ENCODE data around the gene SPI1. TPM values are rescaled to one million over a fixed set of nuclear protein-coding genes. Genes with fewer than 3 reads are reported as not detected.

SPI1 gene
- total RNA-seq, 2 experiments from 2014 or later, result 71.2 to 79.6 TPM

- CTCF ChIA-PET (ENCODE audit: unreplicated experiment), result no interaction called here
- Histone ChIP-seq H3K4me1 (ENCODE audit: insufficient read depth, low read length, poor library complexity, severe bottlenecking) (no peaks in the 10 kb centered on the region), H3K4me2 (ENCODE audit: low read length) (no peak overlapping the region), H3K9me2 (ENCODE audit: insufficient read depth, low read length) (no peaks in the 10 kb centered on the region), H3K79me2 (ENCODE audit: insufficient read depth, low read depth, low read length) (no peaks in the 10 kb centered on the region), H4K20me1 (ENCODE audit: insufficient read depth, low read length) (no peaks in the 10 kb centered on the region), H3K4me3 (ENCODE audit: low read depth, low read length, poor library complexity, severe bottlenecking) (no peak overlapping the region), H3K9me3 (ENCODE audit: low read length) (no peaks in the 10 kb centered on the region), H2AFZ (ENCODE audit: low read length) (no peak overlapping the region), H3K27ac (ENCODE audit: low read depth, low read length, poor library complexity, severe bottlenecking) (no peak overlapping the region), H3K36me3 (ENCODE audit: insufficient read depth, low read length) (no peaks in the 10 kb centered on the region)
- intact Hi-C loops (cut with micrococcal nuclease; ENCODE audit: unreplicated experiment), result no loop called here
- no peak for DNase-seq (ENCODE audit: low spot score)
- POLR2A ChIA-PET, result interaction anchor here (1.0 kb wide), 1 partner anchor 8 kb away, joined by 3 read pairs; no protein-coding TSS in a partner anchor
- BruUV-seq (replicated peaks), result no TSS peak
- TF ChIP-seq EZH2phosphoT487 (IDR thresholded peaks at IDR 0.05; ENCODE audit: borderline replicate concordance, low read depth, low read length) (no peak), CTCF (conservative IDR thresholded peaks at IDR 0.05; ENCODE audit: low read length) (no peak)
These were observed 39.7 kb downstream of the SPI1 start for GRCh38 chr11:47338396-47339241.

GRCh38 chr11:47337229-47337924 is 41.0 kb downstream of the SPI1 start:
- H2AFZ ChIP-seq (ENCODE audit: low read length), result no peak overlapping the region
- H3K4me2 ChIP-seq (ENCODE audit: low read length), result no peak overlapping the region
- POLR2A ChIA-PET, result interaction anchor here (0.5 kb wide), 1 partner anchor 535 kb away, joined by 4 read pairs; no protein-coding TSS in a partner anchor
- H3K79me2 ChIP-seq (ENCODE audit: insufficient read depth, low read depth, low read length), result no peaks in the 10 kb centered on the region
- H4K20me1 ChIP-seq (ENCODE audit: insufficient read depth, low read length), result no peaks in the 10 kb centered on the region
- H3K4me3 ChIP-seq (ENCODE audit: low read depth, low read length, poor library complexity, severe bottlenecking), result no peak overlapping the region
- TF ChIP-seq EZH2phosphoT487 (IDR thresholded peaks at IDR 0.05; ENCODE audit: borderline replicate concordance, low read depth, low read length) (no peak), CTCF (conservative IDR thresholded peaks at IDR 0.05; ENCODE audit: low read length) (no peak)
- intact Hi-C loops (cut with micrococcal nuclease; ENCODE audit: unreplicated experiment), result no loop called here
- CTCF ChIA-PET (ENCODE audit: unreplicated experiment), result no interaction called here
- H3K4me1 ChIP-seq (ENCODE audit: insufficient read depth, low read length, poor library complexity, severe bottlenecking), result no peaks in the 10 kb centered on the region
- no peak overlapping the region for H3K27ac ChIP-seq (ENCODE audit: low read depth, low read length, poor library complexity, severe bottlenecking)
- no TSS peak for BruUV-seq (replicated peaks)
- no peak for DNase-seq (ENCODE audit: low spot score)
- no peaks in the 10 kb centered on the region for H3K9me3 ChIP-seq (ENCODE audit: low read length)
- H3K9me2 ChIP-seq (ENCODE audit: insufficient read depth, low read length), result no peaks in the 10 kb centered on the region
- no peaks in the 10 kb centered on the region for H3K36me3 ChIP-seq (ENCODE audit: insufficient read depth, low read length)
